B cell (primary cell): ENCODE measurements around the gene ACADS. TPM values are rescaled to one million over a fixed set of nuclear protein-coding genes. Genes with fewer than 3 reads are reported as not detected.

Source experiments
- ATAC-seq: fragments of 200-7000 bp; cut with Tn5 transposase; one replicate; pipeline ENCODE4 v1.10.0; 2021; ENCODE audit warnings: low read depth, mild to moderate bottlenecking, moderate number of reproducible peaks, moderate library complexity
- CTCF ChIA-PET: fragments of 350-600 bp; sonication (Branson Sonifier 250); formaldehyde crosslinking; loops from one replicate; lab custom pipeline; 2021; ENCODE audit warnings: antibody characterized with exemption, inconsistent platforms; lab: Charles Lee
- POLR2A ChIA-PET: fragments of 350-600 bp; sonication (Branson Sonifier 250); formaldehyde crosslinking; loops from one replicate; lab custom pipeline; 2021; ENCODE audit warnings: antibody characterized with exemption; lab: Charles Lee
- DNase-seq: peaks from one replicate; pipeline ENCODE4 v3.0.0; 2013
- H2AFZ ChIP-seq: 2 replicates; pipeline ENCODE4 v1.6.1; 2012; ENCODE audit warnings: mild to moderate bottlenecking, low read depth, low read length; ENCODE audit not compliant: insufficient read depth, poor library complexity, severe bottlenecking
- H3K27ac ChIP-seq, 2 donors: 1 replicate in 1 of 2; 2 replicates in 1 of 2; pipeline ENCODE4 v1.5.1; 2012 to 2013; ENCODE audit warnings: low read length in 2 of 2, mild to moderate bottlenecking in 2 of 2, moderate library complexity in 1 of 2
- H3K27me3 ChIP-seq, 4 experiments: fragments of 200-600 bp in 1 of 4; sonication (generic) in 1 of 4; replicated peaks in 1 of 4; 1 replicate in 2 of 4; 2 replicates in 2 of 4; pipeline versions ENCODE4 v1.6.1 to v1.7.0; 2013 to 2016; ENCODE audit warnings: low read length in 3 of 4, mild to moderate bottlenecking in 2 of 4, mixed read lengths in 1 of 4, moderate library complexity in 1 of 4; ENCODE audit not compliant: insufficient read depth in 4 of 4, control insufficient read depth in 3 of 4; ENCODE audit errors: control extremely low read depth in 1 of 4
- H3K36me3 ChIP-seq, 2 experiments: replicated peaks in 1 of 2; 1 replicate in 1 of 2; 2 replicates in 1 of 2; pipeline versions ENCODE4 v1.6.1 to v1.7.1; 2013; ENCODE audit warnings: low read length in 1 of 2; ENCODE audit not compliant: insufficient read depth in 2 of 2, control insufficient read depth in 1 of 2; ENCODE audit errors: control extremely low read depth in 1 of 2, extremely low read depth in 1 of 2
- H3K4me1 ChIP-seq, 2 donors: fragments of 200-600 bp in 1 of 2; sonication (generic) in 1 of 2; 1 replicate in 1 of 2; 2 replicates in 1 of 2; pipeline versions ENCODE4 v1.5.1 to v1.6.1; 2013 to 2017; ENCODE audit warnings: low read length in 2 of 2; ENCODE audit not compliant: control insufficient read depth in 2 of 2, insufficient read depth in 2 of 2
- H3K4me2 ChIP-seq: replicated peaks from 2 replicates; pipeline ENCODE3; 2012; ENCODE audit warnings: mild to moderate bottlenecking, low read depth, low read length; ENCODE audit not compliant: poor library complexity, severe bottlenecking
- H3K4me3 ChIP-seq, 5 experiments: fragments of 200-600 bp in 1 of 5; sonication (generic) in 1 of 5; 1 replicate in 3 of 5; 2 replicates in 2 of 5; pipeline versions ENCODE4 v1.5.1 to v1.7.0; 2011 to 2016; ENCODE audit warnings: low read length in 4 of 5, mild to moderate bottlenecking in 4 of 5, low read depth in 2 of 5, control low read depth in 1 of 5, moderate library complexity in 1 of 5; ENCODE audit not compliant: insufficient read depth in 1 of 5; ENCODE audit errors: control extremely low read depth in 1 of 5, extremely low read depth in 1 of 5
- H3K79me2 ChIP-seq: fragments of 200-600 bp; sonication (generic); one replicate; pipeline ENCODE4 v1.6.0; 2016; ENCODE audit warnings: low read length; ENCODE audit not compliant: control insufficient read depth, insufficient read depth
- H3K9ac ChIP-seq: fragments of 200-600 bp; sonication (generic); 2 replicates; pipeline ENCODE4 v1.6.1; 2017; ENCODE audit warnings: mild to moderate bottlenecking, low read length, moderate library complexity
- H3K9me3 ChIP-seq, 3 donors: one replicate each; pipeline versions ENCODE4 v1.6.1 to v1.7.1; 2013; ENCODE audit warnings: low read length in 2 of 3; ENCODE audit not compliant: control insufficient read depth in 2 of 3, insufficient read depth in 1 of 3; ENCODE audit errors: control extremely low read depth in 1 of 3
- H4K20me1 ChIP-seq: 2 replicates; pipeline ENCODE4 v1.6.0; 2012; ENCODE audit warnings: mild to moderate bottlenecking, low read length; ENCODE audit not compliant: insufficient read depth, control insufficient read depth, poor library complexity, severe bottlenecking
- H3K27ac Mint-ChIP-seq: one replicate; pipeline ENCODE4 v1.8.0; 2021; ENCODE audit warnings: mixed read lengths
- H3K27me3 Mint-ChIP-seq: one replicate; pipeline ENCODE4 v1.8.0; 2021; ENCODE audit warnings: mixed read lengths
- H3K4me1 Mint-ChIP-seq: one replicate; pipeline ENCODE4 v1.8.0; 2021; ENCODE audit warnings: mixed read lengths
- H3K4me3 Mint-ChIP-seq: one replicate; pipeline ENCODE4 v1.8.0; 2021; ENCODE audit warnings: mixed read lengths
- H3K9me3 Mint-ChIP-seq: one replicate; pipeline ENCODE4 v1.8.0; 2022; ENCODE audit warnings: mixed read lengths; ENCODE audit not compliant: insufficient read depth
- CTCF ChIP-seq: fragments of 200-600 bp; IDR thresholded peaks from one replicate; pipeline ENCODE4 v1.8.0; 2022; ENCODE audit warnings: antibody characterized with exemption, mild to moderate bottlenecking
- EZH2 ChIP-seq: IDR thresholded peaks from 2 replicates; pipeline ENCODE4 v1.6.1; 2012; ENCODE audit warnings: borderline replicate concordance, low read depth, mild to moderate bottlenecking, moderate library complexity, low read length; ENCODE audit not compliant: insufficient read depth, poor library complexity, severe bottlenecking
- WGBS: methylation state at CpG from one replicate; pipeline ENCODE4 v1.1.5; 2013; ENCODE audit warnings: missing lambda C conversion rate; ENCODE audit not compliant: insufficient coverage; 5-methylcytosine and 5-hydroxymethylcytosine counted together
- intact Hi-C: fragments of 100-400 bp; cut with micrococcal nuclease; formaldehyde crosslinking; loops from one replicate; pipeline ENCODE4 v1.10.0; 2022
- polyA plus RNA-seq: library from polyadenylated mRNA; depleted of rRNA; stranded (reverse); fragments of >200 nt; gene quantifications from 2 replicates; pipeline ENCODE4 v1.2.3, GENCODE V29; 2012
- total RNA-seq, 2 donors: library from RNA; stranded (reverse); fragments of 120-200 nt in 1 of 2; gene quantifications; 1 replicate in 1 of 2; 2 replicates in 1 of 2; pipeline versions ENCODE4 v1.2.3 to v1.2.4, GENCODE V29; 2013 to 2022

The ACADS gene
- total and polyA plus RNA-seq, 2 donors (not counting 1 experiment from before 2014, with no cell fraction given): 6.8 to 10.0 TPM

- no peak overlapping the region for H3K27ac Mint-ChIP-seq
- ChIA-PET CTCF (interaction anchor here (1.3 kb wide), 1 partner anchor 214 kb away, joined by 3 read pairs; no protein-coding TSS in a partner anchor), POLR2A (no interaction called here)
Measured at GRCh38 chr12:120757949-120758348, 32.3 kb downstream of the ACADS start.

More at GRCh38 chr12:120757949-120758348, 32.3 kb downstream of the ACADS start:
- no peak for ATAC-seq
- Histone ChIP-seq H3K4me2 (no peak overlapping the region), H4K20me1 (no peaks in the 10 kb centered on the region), H3K9ac (no peak overlapping the region), H3K27ac (no peak overlapping the region), H3K9me3 (peaks cover 0 to 14% (median 13%) of the 10 kb centered on the region in 3 donors), H3K27me3 (no peaks in the 10 kb centered on the region), H2AFZ (no peak overlapping the region), H3K4me3 (no peak overlapping the region), H3K36me3 (peaks cover 0 to 7% of the 10 kb centered on the region in 2 experiments), H3K79me2 (no peaks in the 10 kb centered on the region), H3K4me1 (no peaks in the 10 kb centered on the region)
- no peak for DNase-seq
- Mint-ChIP-seq H3K9me3 (peaks cover 5% of the 10 kb centered on the region), H3K4me1 (peaks cover 2% of the 10 kb centered on the region), H3K27me3 (no peaks in the 10 kb centered on the region), H3K4me3 (no peak overlapping the region)
- WGBS: 97% methylated on average over 5 of the region's 6 CpGs
- no peak for TF ChIP-seq EZH2
- no peak for TF ChIP-seq CTCF
- intact Hi-C loops: no loop called here
